Caco-2 (cell line): ENCODE data around the gene LPIN1. TPM values are rescaled to one million over a fixed set of nuclear protein-coding genes. Genes with fewer than 3 reads are reported as not detected.

Experiments
- BruUV-seq: library from RNA; stranded (reverse); fragments of 400-500 nt; replicated peaks from 2 replicates; lab custom pipeline; 2021; lab: Mats Ljungman, UMichigan
- CTCF ChIA-PET: fragments of 300-600 bp; sonication (Branson Sonifier 250); formaldehyde crosslinking; loops from one replicate; lab custom pipeline; 2022; ENCODE audit warnings: antibody characterized with exemption; lab: Charles Lee
- POLR2A ChIA-PET: fragments of 300-600 bp; sonication (Branson Sonifier 250); formaldehyde crosslinking; loops from one replicate; lab custom pipeline; 2022; ENCODE audit warnings: antibody characterized with exemption; lab: Charles Lee
- DNase-seq, 2 experiments: peaks; one replicate each; pipeline versions ENCODE4 v3.0.0 to v3.0.0-alpha.2; 2020 to 2022
- H3K27me3 ChIP-seq: replicated peaks from 2 replicates; pipeline ENCODE4 v1.6.0; 2011; ENCODE audit warnings: low read length; ENCODE audit not compliant: control insufficient read depth, insufficient read depth
- H3K36me3 ChIP-seq: 2 replicates; pipeline ENCODE4 v1.5.1; 2011; ENCODE audit warnings: low read length; ENCODE audit not compliant: control insufficient read depth, insufficient read depth
- H3K4me1 ChIP-seq: fragments of 250-450 bp; sonication (Bioruptor Pico); 2 replicates; pipeline ENCODE4 v1.5.1; 2020; ENCODE audit warnings: mild to moderate bottlenecking
- H3K4me3 ChIP-seq: 2 replicates; pipeline ENCODE4 v1.5.1; 2011; ENCODE audit warnings: low read depth, mild to moderate bottlenecking, control low read depth, low read length
- H3K9me3 ChIP-seq: fragments of 250-450 bp; sonication (Bioruptor Pico); 2 replicates; pipeline ENCODE4 v1.5.1; 2020; ENCODE audit warnings: mild to moderate bottlenecking, moderate library complexity
- H3K27ac Mint-ChIP-seq: one replicate; pipeline ENCODE4 v1.8.0; 2022; ENCODE audit warnings: mixed read lengths; ENCODE audit not compliant: unreplicated experiment
- H3K27me3 Mint-ChIP-seq: one replicate; pipeline ENCODE4 v1.8.0; 2022; ENCODE audit warnings: mixed read lengths; ENCODE audit not compliant: insufficient read depth, unreplicated experiment
- H3K36me3 Mint-ChIP-seq: one replicate; pipeline ENCODE4 v1.8.0; 2022; ENCODE audit warnings: mild to moderate bottlenecking, mixed read lengths; ENCODE audit not compliant: insufficient read depth, unreplicated experiment
- H3K4me1 Mint-ChIP-seq: one replicate; pipeline ENCODE4 v1.8.0; 2022; ENCODE audit warnings: low read depth, mixed read lengths; ENCODE audit not compliant: unreplicated experiment
- H3K4me3 Mint-ChIP-seq: one replicate; pipeline ENCODE4 v1.8.0; 2022; ENCODE audit warnings: mild to moderate bottlenecking, moderate library complexity, mixed read lengths; ENCODE audit not compliant: unreplicated experiment
- H3K9me3 Mint-ChIP-seq: one replicate; pipeline ENCODE4 v1.8.0; 2022; ENCODE audit warnings: mixed read lengths; ENCODE audit not compliant: unreplicated experiment
- CTCF ChIP-seq, 2 experiments: fragments of 200-600 bp in 1 of 2; IDR thresholded peaks; 1 replicate in 1 of 2; 2 replicates in 1 of 2; pipeline versions ENCODE4 v1.5.1 to v1.8.0; 2011 to 2022; ENCODE audit warnings: antibody characterized with exemption in 1 of 2, control low read depth in 1 of 2, inconsistent platforms in 1 of 2, low read depth in 1 of 2, low read length in 1 of 2, mild to moderate bottlenecking in 1 of 2, moderate library complexity in 1 of 2; ENCODE audit not compliant: insufficient read depth in 1 of 2, severe bottlenecking in 1 of 2, unreplicated experiment in 1 of 2
- intact Hi-C: fragments of 100-400 bp; cut with micrococcal nuclease; formaldehyde crosslinking; loops from one replicate; pipeline ENCODE4 v1.10.0; 2022; ENCODE audit not compliant: unreplicated experiment
- total RNA-seq: library from RNA; stranded (reverse); gene quantifications from 2 replicates; pipeline ENCODE4 v1.2.3, GENCODE V29; 2022

The LPIN1 gene
- total RNA-seq, 1 experiment from 2014 or later, result 12.5 TPM

- no TSS peak for BruUV-seq
- ChIA-PET CTCF (interaction anchor here (0.8 to 1.6 kb wide), 2 partner anchors 20 to 27 kb away, joined by 3 to 4 read pairs; no protein-coding TSS in a partner anchor), POLR2A (no interaction called here)
- H3K4me1 Mint-ChIP-seq, result no peaks in the 10 kb centered on the region
- peaks cover 5% of the 10 kb centered on the region for H3K27me3 Mint-ChIP-seq
- Histone ChIP-seq H3K36me3 (no peaks in the 10 kb centered on the region), H3K27me3 (no peaks in the 10 kb centered on the region), H3K4me1 (peaks cover 4% of the 10 kb centered on the region; the same call in 1 of the 2 replicates), H3K4me3 (no peak overlapping the region), H3K9me3 (no peaks in the 10 kb centered on the region)
- H3K4me3 Mint-ChIP-seq, result no peak overlapping the region
- no peaks in the 10 kb centered on the region for H3K36me3 Mint-ChIP-seq
- no peak for DNase-seq
- H3K27ac Mint-ChIP-seq, result no peak overlapping the region
- no peaks in the 10 kb centered on the region for H3K9me3 Mint-ChIP-seq
- intact Hi-C loops, result no loop called here
- no peak for TF ChIP-seq CTCF (IDR thresholded peaks at IDR 0.05; ENCODE audit: insufficient read depth in 1 of 2, low read depth in 1 of 2, low read length in 1 of 2, severe bottlenecking in 1 of 2, unreplicated experiment in 1 of 2)
Observed at GRCh38 chr2:11718606-11719005, 27.8 kb upstream of the LPIN1 start.

DNA sequence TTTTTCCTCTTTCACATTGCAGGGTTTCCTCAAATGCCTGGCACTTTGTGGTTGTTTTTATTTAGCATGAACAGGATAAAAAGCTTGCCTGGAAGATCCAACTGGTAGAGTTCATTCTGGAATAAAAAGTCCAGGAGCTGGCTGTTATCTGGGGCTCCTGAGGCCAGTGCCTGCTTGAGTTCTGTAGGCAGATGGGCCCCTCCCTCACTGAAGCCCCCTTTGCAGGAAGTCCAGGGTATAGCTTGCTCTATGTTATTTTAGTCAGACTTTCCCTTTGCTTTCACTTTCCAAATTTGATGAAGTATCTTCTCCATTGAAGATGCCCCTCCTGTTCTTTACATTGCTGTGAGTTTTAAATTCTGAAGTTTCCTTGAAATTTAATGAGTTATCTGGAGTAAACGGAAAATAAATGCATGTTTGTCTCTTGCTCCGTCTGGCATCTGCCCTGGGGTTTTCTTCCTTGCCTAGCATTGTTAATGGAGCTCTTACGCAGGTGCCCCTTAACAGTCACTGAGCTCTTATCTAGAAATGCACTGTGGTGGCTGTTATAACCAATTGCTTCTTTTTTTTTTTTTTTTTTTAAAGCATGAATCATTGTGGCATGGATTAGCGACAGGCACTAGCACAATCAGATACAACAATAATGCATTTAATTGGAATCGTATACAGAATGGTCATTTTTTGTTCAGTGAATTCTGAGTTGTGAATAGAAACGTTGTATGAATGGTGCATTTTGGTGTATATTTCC lies 27.0 kb upstream of the LPIN1 start:
- POLR2A ChIA-PET, result no interaction called here
- Mint-ChIP-seq H3K27me3 (peaks cover 12% of the 10 kb centered on the region), H3K4me1 (no peaks in the 10 kb centered on the region), H3K4me3 (no peak overlapping the region), H3K27ac (no peak overlapping the region), H3K9me3 (no peaks in the 10 kb centered on the region), H3K36me3 (no peaks in the 10 kb centered on the region)
- intact Hi-C loops, result no loop called here
- DNase-seq, result no peak
- Histone ChIP-seq H3K27me3 (no peaks in the 10 kb centered on the region; the same call in 1 of the 2 replicates), H3K36me3 (no peaks in the 10 kb centered on the region), H3K9me3 (no peaks in the 10 kb centered on the region), H3K4me1 (peaks cover 4% of the 10 kb centered on the region; the same call in 1 of the 2 replicates), H3K4me3 (no peak overlapping the region)
- TF ChIP-seq CTCF (IDR thresholded peaks at IDR 0.05; ENCODE audit: insufficient read depth in 1 of 2, low read depth in 1 of 2, low read length in 1 of 2, severe bottlenecking in 1 of 2, unreplicated experiment in 1 of 2), result no peak
- CTCF ChIA-PET, result interaction anchor here (0.7 to 1.6 kb wide), 3 partner anchors 19 to 71 kb away, joined by 3 to 8 read pairs (median 4); no protein-coding TSS in a partner anchor
- no TSS peak for BruUV-seq

GRCh38 chr2:11720752-11721151 lies 25.7 kb upstream of the LPIN1 start:
- intact Hi-C loops, result no loop called here
- Histone ChIP-seq H3K9me3 (no peaks in the 10 kb centered on the region), H3K36me3 (no peaks in the 10 kb centered on the region), H3K27me3 (no peaks in the 10 kb centered on the region; the same call in 1 of the 2 replicates), H3K4me3 (no peak overlapping the region), H3K4me1 (peaks cover 4% of the 10 kb centered on the region; the same call in 1 of the 2 replicates)
- no TSS peak for BruUV-seq
- CTCF ChIA-PET, result interaction anchor here (0.5 kb wide), 1 partner anchor 34 kb away, joined by 3 read pairs; no protein-coding TSS in a partner anchor
- H3K36me3 Mint-ChIP-seq, result no peaks in the 10 kb centered on the region
- no peaks in the 10 kb centered on the region for H3K4me1 Mint-ChIP-seq
- H3K9me3 Mint-ChIP-seq, result no peaks in the 10 kb centered on the region
- peaks cover 12% of the 10 kb centered on the region for H3K27me3 Mint-ChIP-seq
- TF ChIP-seq CTCF (IDR thresholded peaks at IDR 0.05; ENCODE audit: insufficient read depth in 1 of 2, low read depth in 1 of 2, low read length in 1 of 2, severe bottlenecking in 1 of 2, unreplicated experiment in 1 of 2), result no peak
- POLR2A ChIA-PET, result no interaction called here
- H3K27ac Mint-ChIP-seq, result no peak overlapping the region
- H3K4me3 Mint-ChIP-seq, result no peak overlapping the region
- no peak for DNase-seq
